HG02981 (cell line): Measurements from ENCODE around the gene RHOF.
"Not testable (repeated sequence)": the region's sequence is repeated elsewhere in the genome, so short reads cannot be mapped to it uniquely, and the experiment has no call there.

Experiments
- ATAC-seq: cut with Tn5 transposase; IDR thresholded peaks from one replicate; pipeline ENCODE4 v1.9.1; 2021; ENCODE audit warnings: mild to moderate bottlenecking, moderate library complexity; ENCODE audit not compliant: unreplicated experiment

RHOF gene

DNA sequence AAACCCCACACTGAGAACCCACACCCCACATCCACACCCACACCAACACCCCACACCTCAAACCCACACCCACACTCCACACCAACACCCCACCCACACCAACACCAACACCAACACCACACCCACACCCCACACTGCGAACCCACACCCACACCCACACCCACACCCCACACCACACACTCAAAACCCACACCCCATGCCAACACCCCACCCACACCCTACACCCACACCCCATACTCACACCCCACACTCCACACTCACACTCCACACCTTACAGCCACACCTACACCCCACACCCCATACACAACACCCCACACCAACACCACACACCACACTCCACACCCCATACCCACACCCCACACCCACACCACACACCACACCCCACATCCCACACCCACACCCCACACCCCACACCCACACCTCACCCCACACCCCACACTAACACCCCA lies 43.0 kb downstream of the RHOF start:
- no peak for ATAC-seq

DNA sequence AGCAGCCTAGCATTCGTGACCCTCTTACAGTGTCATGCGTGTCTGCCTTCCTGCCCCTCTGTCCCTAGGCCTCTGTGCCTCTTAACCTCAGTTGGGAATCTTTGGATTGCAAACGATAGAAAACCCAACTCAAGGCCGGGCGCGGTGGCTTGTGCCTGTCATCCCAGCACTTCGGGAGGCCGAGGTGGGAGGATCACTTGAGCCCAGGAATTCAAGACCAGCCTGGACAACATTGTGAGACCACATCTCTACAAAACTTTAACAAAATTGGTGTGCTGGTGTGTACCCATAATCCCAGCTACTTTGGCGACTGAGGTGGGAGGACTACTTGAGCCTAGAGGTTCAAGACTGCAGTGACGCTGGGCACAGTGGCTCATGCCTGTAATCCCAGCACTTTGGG lies 44.2 kb downstream of the RHOF start:
- no peak for ATAC-seq

DNA sequence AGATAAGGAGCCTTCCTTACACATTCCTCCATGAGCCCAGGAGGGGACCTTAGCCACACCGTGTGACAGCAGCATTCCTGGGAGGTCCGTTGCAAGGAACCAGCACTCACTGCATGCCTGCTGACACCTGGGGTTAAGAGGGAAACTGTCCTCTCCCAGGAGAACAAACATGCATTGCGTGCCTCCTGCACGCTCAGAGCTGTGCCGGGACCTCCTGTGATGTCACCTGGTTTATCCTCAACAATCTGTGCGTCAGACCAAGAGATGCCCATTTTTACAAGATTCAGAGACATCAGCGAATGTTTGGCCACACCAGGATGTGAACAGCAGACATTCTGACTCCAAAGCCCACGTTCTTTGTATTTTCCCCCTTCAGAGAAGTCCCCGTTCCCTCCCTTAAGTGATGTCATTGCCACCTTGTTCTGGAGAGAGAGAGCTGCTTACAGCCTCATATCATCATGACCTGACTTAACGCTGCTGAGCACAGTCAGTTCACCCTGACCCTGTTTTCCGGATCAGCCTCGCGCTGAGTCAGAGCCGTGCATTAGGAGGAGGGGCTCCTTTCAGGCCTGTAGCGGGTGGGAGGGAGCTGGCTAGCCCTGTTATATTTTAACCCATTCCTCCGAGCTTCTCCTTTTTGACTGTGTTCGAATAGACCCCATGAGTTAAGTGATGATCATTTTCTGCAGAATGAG lies 44.8 kb downstream of the RHOF start:
- no peak for ATAC-seq

- ATAC-seq = no peak
These were observed 45.3 kb downstream of the RHOF start for GRCh38 chr12:121748218-121748570.

- ATAC-seq = not testable (repeated sequence)
These were observed 47.9 kb downstream of the RHOF start for GRCh38 chr12:121745545-121745944.

GRCh38 chr12:121741743-121742142 lies 51.7 kb downstream of the RHOF start:
- ATAC-seq = no peak

GRCh38 chr12:121740847-121741246 lies 52.6 kb downstream of the RHOF start:
- no peak for ATAC-seq

DNA sequence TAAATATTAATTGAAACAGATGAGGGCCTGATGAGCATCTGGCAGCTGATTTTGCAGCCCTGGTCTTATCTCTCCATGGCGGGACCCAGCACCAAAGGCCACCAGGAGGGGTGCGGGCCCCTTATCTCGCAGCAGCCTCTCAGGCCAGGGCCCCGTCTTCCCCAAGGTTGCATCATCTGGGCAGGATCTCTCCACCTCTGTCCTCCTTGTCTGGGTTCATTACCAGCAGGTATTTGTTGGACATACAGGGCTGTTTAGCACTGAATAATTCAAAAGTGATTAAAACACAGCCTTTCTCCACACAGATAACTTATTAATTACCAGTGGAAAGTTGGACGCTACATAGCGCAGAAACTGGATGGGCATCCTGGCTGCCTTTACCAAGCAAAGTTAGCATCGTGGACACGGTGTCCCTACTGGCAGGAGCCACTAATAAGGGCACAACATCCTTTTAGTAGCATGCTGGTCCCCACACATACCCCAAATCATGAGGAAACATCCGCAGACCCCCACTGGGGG lies 55.1 kb downstream of the RHOF start:
- no peak for ATAC-seq

DNA sequence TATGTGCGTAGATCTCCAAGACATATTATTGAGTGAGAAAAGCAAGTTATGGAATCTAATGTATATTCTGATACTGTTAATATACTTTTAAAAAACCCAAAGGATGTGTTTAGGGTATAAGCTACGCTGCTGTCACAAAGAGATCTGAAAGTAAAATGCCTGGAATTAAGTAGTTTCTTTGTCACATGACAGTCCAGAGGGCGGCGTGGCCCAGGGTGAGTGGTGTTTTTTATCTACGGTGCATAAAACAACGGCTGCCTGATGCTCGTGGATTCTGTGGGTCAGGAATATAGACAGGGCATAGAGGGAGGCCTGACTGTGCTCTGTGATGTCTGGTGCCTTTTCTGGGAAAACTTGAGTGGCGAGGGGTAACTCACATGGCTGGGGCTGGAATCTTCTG lies 59.6 kb downstream of the RHOF start:
- ATAC-seq = no peak

DNA sequence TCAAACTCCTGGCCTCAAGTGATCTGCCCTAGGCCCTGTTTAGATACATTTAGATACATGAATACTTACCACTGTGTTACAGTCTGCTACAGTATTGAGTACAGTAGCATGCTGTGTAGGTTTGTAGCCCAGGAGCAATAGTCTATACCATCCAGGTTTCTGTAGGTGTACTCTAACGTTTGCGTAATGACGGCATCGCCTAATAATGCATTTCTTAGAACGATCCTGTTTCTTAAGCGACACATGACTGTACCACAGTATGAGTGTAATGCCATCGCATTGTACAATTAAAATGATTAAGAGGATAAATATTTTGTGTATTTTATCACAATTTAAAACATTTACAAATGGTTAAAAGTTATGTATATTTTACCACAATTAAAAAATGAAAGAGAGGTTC lies 62.0 kb downstream of the RHOF start:
- no peak for ATAC-seq

DNA sequence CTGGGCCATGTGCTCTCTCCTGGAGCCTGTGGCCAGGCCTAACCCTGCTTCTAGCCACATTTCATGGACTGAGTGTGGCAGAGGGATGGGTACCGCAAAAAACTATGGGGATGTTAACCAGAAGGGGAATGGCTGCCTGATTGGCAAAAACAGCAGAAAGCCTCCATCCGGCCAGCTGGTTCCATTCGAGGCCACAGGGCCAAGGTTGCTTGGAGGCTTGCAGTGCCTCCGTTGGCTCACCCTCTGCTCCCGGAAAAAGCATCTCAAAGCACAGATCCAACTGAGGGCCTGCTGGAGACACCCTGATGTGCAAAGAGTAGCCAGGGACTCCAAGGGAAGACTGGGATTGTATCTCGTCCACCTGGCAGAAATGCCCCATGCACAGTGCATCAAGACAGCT lies 64.5 kb downstream of the RHOF start:
- ATAC-seq = no peak
